ENCODE measurements around the gene SHC2. TPM values are rescaled to one million over a fixed set of nuclear protein-coding genes. Genes with fewer than 3 reads are reported as not detected.
"Not testable (repeated sequence)": the region's sequence is repeated elsewhere in the genome, so short reads cannot be mapped to it uniquely, and the experiment has no call there.

The SHC2 gene
- polyA plus RNA-seq, 4 donors, result 22.9 to 44.9 (median 38.6) TPM

GRCh38 chr19:408902-409515, 51.8 kb downstream of the SHC2 start, which contains the start of gene C2CD4C:
Gene C2CD4C (minus strand): TSS chr19:409147. CDS start chr19:408361, 786 bp downstream.
- DNase-seq (ENCODE audit: low read depth in 4 of 4, low spot score in 2 of 4), result no peak

DNA sequence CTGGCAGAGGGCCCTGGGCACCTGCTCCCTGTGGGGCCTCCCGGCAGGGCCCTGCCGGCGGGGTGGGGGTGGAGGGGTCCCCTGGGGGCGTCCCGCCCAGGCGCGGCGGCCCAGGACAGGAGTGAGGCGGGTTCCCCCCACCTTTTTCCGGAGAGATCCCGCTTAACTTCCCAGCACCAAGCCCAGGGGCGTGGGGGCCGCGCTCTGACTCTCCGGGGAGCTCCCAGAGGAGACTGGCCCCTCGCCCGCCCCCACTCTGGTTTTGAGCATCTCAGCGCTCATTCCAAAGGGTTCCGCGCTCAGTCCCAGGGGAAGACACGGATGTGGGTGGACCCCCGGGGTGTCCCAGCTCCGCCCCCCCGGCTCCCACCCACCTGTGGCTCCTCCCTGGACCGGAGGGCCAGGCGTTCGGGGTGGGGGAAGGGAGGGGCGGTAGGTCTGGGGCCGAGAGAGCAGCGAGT, 52.4 kb downstream of the SHC2 start:
- no peak for DNase-seq (ENCODE audit: low read depth in 4 of 4, low spot score in 2 of 4)

DNA sequence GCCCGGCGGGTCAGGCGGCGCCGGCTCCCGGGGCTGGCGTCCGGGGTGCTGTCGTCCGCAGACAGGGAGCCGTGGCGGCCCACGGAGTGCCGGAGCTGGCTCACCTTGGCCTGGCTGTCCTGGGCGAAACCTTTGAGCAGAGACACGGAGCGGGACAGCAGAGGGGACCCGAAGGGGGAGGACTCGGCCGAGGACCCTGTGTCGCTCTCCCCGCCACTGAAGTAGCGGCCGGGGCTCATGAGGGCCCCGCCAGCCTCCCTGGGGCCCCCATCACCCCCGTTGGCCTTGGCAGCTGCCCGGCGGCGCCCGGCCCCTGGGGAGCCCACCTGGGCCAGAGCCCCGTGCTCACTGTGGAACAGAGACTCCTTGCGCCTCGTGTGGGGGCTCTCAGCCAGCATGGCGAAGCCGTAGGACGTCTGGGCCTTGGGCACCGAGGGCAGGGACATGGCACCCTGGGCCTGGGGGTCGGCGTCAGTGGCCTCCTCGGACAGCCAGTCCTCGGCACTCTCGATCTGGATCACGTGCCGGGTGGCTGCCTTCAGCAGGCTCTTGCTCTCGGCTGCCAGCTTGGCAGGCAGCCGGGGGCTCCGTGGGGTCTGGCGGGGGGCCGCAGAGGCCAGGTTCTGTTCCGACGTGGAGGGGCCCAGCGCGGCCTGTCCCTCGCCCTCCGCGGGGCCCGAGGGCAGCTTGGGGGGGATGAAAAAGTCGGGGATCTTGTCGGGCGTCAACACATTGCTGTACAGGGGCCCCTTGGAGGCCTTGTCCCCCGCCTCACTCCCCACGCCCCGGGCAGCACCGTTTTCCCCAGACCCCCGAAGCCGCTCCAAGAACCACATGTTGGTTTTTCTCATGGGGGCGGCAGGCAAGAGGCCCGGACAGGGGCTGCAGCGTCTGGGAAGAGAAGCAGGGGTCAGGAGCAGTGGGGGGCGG, 53.1 kb downstream of the SHC2 start:
- DNase-seq (ENCODE audit: low read depth in 4 of 4, low spot score in 2 of 4), result no peak

GRCh38 chr19:406971-407510, 53.8 kb downstream of the SHC2 start:
- DNase-seq (ENCODE audit: low read depth in 4 of 4, low spot score in 2 of 4), result no peak

DNA sequence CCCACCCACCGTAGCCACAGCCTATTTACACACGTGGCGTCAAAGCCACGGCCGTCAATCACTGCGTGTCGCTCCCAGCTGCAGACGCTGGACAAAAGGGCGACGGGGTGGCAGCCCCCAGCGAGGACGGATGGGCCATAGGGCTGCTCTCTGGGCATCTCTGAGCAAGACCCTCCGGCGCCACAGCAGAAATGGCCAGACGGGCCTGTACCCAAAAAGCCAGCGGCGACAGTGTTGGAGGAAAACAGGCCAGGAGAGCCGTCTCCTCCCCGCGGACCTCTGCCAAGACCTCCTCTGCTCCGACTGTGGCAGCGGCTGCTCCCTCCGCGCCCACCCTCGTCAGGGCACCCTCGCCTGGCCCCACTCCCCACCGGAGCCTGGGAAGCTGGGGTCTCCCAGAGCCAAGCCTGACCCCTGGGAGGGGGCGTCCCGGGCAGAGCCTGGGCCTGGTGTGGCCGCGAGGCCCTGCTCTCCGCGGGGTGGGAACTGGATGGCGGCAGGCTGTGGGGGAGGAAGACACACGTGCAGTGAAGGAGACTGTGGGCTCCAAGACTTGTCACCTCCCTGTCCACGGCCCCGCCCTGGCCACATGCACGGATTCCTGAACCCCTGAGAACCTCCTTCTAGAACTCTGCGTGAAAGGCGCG, 54.6 kb downstream of the SHC2 start:
- no peak for DNase-seq (ENCODE audit: low read depth in 4 of 4, low spot score in 2 of 4)

- DNase-seq (ENCODE audit: low read depth in 4 of 4, low spot score in 2 of 4), result no peak
Observed at GRCh38 chr19:405121-405965, 55.5 kb downstream of the SHC2 start.

DNA sequence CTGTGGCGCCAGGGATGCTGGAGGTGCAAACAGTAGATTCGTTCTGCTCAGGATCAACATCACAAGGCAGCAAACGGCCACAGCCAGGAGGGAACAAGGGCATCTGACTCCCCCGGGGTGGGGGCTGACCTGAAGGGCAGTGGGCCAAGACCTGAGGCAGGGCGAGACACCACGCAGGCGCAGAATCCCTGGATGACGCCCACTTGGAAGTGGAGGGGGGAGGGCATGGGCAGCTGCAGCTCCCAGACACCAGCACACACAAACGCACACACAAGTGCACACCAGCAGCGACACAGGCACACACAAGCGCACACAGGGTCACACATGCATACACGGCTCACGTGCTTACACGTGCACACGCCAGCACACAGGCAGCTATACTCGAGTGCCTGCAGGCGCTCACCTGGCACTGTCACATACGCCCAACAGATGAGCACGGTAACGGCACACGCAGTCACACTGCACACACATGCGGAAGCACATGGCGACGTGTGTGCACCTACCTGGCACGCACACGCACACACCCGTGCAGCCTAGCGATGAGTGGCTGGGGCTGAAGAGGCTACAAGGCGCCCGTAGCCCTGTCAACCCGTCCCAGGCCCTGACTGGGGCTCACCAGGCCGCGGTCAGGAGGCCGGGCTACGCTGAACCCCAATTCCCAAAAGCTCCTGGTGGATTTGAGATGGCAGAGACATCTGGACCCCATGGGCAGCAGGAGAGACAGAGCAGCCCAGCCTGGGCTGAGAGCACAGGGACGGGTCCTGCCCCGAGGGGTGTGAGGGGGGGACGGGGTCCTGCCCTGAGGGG, 57.4 kb downstream of the SHC2 start:
- no peak for DNase-seq (ENCODE audit: low read depth in 4 of 4, low spot score in 2 of 4)

- DNase-seq (ENCODE audit: low read depth in 4 of 4, low spot score in 2 of 4), result no peak
Observed at GRCh38 chr19:402786-403185, 58.0 kb downstream of the SHC2 start.

DNA sequence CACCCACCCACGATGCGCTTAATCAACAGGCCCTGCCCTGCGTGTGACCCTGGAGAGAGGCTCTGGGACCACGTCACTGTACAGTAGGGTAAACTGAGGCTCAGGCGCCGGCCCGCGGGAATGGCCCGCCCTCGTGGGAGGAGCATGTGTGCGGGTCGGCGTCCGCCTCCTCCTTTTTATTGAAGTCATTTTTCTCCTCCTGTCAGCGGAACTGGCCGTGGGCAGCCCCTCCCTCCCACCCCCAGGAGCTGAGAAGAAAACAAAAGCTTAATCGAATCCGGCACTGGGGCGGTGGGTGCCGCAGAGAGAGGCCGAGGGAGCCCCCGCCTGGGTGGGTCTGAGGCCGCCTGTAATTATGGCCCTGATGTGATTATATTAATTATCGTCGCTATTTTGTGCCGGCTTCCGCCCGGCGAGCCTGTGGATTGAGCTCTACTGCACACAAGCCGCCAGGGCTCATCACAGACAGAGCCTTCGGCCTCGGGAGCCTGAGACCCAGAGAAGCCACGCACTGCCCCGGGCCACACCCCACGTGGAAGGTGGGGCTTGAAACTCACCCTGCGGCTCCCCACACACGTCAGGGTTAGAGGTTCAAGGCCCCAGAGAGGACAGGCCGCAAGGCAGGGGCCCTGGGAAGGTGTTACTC, 58.8 kb downstream of the SHC2 start:
- no peak for DNase-seq (ENCODE audit: low read depth in 4 of 4, low spot score in 2 of 4)

- no peak for DNase-seq (ENCODE audit: low read depth in 4 of 4, low spot score in 2 of 4)
Observed at GRCh38 chr19:400976-401865, 59.6 kb downstream of the SHC2 start.

GRCh38 chr19:399370-399769, 61.5 kb downstream of the SHC2 start:
- DNase-seq (ENCODE audit: low read depth in 4 of 4, low spot score in 2 of 4), result no peak

- no peak for DNase-seq (ENCODE audit: low read depth in 4 of 4, low spot score in 2 of 4)
Observed at GRCh38 chr19:398719-399118, 62.1 kb downstream of the SHC2 start.

DNA sequence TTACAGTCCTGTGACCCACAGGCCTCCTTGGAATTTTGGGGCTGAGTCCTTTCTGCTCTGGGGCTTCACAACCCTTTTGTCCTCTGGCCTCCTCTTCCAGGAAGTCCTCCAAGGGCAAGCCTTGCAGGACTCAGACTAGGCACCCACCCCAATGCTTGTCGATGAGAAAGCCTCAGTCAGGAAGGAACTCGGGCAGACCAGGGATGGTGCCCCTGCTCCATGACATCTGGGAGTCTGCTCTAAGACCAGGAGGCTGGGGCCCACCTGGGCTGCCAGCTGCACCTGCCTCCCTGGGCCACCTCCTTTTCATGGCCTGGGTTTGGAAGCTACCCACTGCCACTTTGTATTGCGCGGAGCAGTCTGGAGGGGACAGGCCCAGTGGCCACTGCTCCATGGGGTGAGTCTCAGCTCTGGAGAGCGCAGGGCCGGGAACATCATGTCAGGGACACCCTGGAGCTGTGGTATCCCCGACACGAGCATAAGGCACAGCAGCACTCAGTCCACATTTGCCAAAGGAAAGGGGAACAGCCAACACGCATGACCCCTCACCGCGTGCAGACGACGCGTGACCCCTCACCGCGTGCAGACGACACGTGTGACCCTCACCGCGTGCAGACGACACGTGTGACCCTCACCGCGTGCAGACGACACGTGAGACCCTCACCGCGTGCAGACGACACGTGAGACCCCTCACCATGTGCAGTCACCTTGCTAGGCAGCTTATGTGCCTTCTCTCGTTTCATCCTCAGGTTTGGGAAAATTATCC, 62.7 kb downstream of the SHC2 start:
- no peak for DNase-seq (ENCODE audit: low read depth in 4 of 4, low spot score in 2 of 4)

DNA sequence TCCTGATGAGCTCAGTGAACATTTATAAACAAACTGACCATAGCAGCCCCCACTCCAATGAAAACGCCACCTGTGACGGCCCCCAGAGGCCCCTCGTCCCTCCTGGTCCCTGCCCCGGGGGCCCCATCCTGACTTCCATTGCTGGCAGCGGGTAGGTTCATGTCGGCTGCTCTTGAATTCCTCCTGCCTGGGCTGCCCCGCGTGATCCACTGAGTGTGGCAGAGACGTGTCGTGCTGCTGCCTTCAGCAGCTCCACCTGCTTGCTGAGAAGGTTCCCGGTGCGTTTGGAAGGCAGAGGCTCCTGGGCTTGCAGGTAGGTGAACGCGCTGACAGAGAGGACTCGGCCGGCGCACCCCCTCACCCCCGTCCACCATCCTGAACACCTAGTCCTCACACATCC, 63.5 kb downstream of the SHC2 start:
- no peak for DNase-seq (ENCODE audit: low read depth in 4 of 4, low spot score in 2 of 4)

GRCh38 chr19:395467-395866, 65.4 kb downstream of the SHC2 start:
- DNase-seq (ENCODE audit: low read depth in 4 of 4, low spot score in 2 of 4), result no peak

DNA sequence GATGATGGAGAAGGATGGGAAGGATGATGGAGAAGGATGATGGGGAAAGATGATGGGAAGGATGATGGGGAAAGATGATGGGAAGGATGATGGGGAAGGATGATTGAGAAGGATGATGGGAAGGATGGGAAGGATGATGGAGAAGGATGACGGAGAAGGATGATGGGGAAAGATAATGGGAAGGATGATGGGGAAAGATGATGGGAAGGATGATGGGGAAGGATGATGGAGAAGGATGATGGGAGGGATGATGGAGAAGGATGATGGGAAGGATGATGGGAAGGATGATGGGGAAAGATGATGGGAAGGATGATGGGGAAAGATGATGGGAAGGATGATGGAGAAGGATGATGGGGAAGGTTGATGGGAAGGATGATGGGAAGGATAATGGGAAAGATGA, 66.0 kb downstream of the SHC2 start:
- DNase-seq (ENCODE audit: low read depth in 4 of 4, low spot score in 2 of 4), result not testable (repeated sequence)

GRCh38 chr19:393560-393959, 67.3 kb downstream of the SHC2 start:
- not testable (repeated sequence) for DNase-seq (ENCODE audit: low read depth in 4 of 4, low spot score in 2 of 4)

All from left renal cortex interstitium (tissue), 4 donors.